SIG-M5 treated with dmso at 0.1 percent for 504 hours (cell line): ENCODE measurements around the gene TTC9C.
"Not testable (repeated sequence)": the region's sequence is repeated elsewhere in the genome, so short reads cannot be mapped to it uniquely, and the experiment has no call there.

ENCODE experiments used
- DNase-seq: peaks from one replicate; lab custom pipeline; 2025; ENCODE audit not compliant: unreplicated experiment; lab: John Stamatoyannopoulos, UW

The TTC9C gene

GRCh38 chr11:62749931-62750330 lies 21.6 kb downstream of the TTC9C start:
- not testable (repeated sequence) for DNase-seq

DNA sequence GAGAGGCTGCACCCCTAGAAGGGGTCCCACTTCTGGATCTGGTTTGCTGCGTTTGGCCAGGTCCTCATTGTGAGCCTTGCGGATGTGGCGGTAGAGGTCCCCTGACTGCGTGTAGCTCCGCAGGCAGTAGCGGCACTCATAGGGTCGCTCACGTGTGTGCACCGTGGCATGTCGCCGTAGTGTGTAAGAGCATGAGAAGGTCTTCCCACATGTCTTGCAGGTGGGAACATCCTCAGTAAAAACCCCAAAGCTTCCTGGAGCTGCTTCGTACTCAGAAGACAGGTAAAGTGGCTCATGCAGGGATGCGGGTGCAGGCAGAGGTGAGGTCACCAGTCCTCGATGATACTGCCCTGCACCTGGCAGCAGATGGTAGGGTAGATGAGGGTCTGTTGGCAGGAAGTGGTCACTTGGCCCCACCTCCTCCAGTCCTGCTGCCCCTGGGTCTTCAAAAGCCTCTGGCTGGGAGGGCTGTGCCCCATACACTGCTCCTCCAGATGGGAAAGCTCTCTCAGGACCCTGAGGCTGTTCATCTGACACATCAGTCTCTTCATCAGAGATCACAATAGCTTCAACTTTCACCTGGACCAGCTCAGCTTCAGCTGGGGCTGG lies 24.0 kb downstream of the TTC9C start:
- DNase-seq, result no peak

GRCh38 chr11:62752994-62753735 lies 24.9 kb downstream of the TTC9C start:
- no peak for DNase-seq

- DNase-seq, result peak; percentile 100
Observed at GRCh38 chr11:62753736-62754603, 25.7 kb downstream of the TTC9C start, which contains the start of gene ZBTB3. Gene ZBTB3, minus strand, starts transcription at chr11:62754160. Its CDS starts 496 bp downstream, at chr11:62753664.

GRCh38 chr11:62755086-62755615 lies 26.9 kb downstream of the TTC9C start:
- DNase-seq, result no peak

- DNase-seq, result no peak
Observed at GRCh38 chr11:62757846-62758788, 29.8 kb downstream of the TTC9C start.

GRCh38 chr11:62760867-62761227 lies 32.6 kb downstream of the TTC9C start:
- DNase-seq, result not testable (repeated sequence)

DNA sequence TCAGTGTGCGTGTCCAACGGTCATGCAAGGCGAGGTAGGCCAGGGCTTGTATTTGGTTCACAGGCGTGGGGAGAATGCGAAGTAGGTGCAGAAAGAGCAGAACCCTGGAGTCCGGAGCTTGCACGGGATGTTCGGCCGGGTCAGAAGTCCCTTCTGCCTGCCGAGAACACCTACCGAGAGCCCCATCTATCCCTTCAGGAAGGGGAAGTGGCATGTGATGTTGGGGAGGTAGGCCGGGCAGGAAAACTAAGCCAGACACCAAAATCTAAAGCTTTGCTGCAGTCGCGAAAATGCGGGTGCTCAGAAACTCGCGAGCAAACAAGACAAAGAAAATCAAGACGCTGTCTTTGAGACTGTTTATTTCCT lies 42.5 kb downstream of the TTC9C start:
- peak; percentile 62 for DNase-seq

GRCh38 chr11:62771144-62772021 lies 43.1 kb downstream of the TTC9C start, which contains the start of gene TAF6L:
Gene TAF6L, plus strand, starts transcription at chr11:62771396. Its CDS starts 4,388 bp downstream, at chr11:62775784.
- DNase-seq, result peak; percentile 94

DNA sequence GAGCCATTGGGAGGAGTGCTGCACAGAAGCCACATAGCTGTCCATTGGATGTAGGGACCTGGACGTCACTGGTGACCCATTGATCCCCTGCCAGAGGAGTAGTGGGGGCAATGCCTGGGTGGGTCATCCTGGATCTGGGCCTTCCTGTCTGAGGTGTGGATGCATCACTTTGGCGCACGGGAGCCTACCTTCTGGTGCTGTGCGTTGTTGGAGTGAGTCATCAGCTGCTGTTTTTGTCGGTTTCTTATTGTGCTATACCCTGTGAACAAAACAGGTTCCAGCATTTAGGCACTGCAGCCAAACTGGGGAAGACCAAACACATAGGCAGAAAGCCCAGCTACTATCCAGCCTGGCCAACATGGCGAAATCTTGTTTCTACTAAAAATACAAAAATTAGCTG lies 46.1 kb downstream of the TTC9C start:
- DNase-seq, result no peak

- DNase-seq, result no peak
Observed at GRCh38 chr11:62775646-62776045, 47.4 kb downstream of the TTC9C start.

DNA sequence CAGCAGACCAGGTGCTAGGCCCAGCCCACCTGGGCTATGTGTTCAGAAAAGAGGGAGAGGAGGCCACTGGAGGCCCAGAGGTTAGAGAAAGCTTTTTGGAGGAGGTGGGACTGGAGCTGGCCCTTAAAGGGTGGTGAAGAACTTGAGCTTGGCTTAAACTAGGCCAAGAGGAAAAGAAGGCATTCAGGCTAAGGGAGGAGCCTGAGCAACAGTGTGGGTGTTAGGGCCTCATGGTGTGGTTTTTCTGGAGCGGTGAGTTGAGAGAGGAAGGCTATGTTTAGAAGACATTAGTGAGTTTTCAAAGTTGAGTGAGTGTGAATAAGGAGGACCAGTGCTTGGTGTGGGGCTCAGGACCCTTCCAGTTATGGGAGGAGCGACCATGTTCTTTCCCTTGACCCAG lies 49.1 kb downstream of the TTC9C start:
- no peak for DNase-seq

DNA sequence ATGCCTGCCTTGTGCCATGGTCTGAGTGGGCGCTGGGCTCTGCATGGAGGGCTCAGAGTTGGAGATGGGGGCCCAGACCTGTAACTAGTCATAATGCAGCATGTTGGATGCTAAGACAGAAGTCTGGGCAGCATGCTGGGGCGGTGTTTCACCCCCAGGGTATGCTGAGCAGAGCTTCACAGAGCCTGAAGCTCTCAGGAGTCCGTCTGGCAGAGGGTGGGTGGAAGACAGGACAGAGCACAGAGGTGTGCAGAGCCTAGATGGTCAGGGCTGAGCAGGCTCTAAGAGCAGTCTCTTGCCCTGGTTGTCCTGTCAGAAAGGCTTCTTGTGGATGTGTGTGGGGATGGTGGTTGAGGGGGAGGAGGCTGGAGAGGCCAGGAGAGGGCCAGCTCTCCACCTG lies 50.2 kb downstream of the TTC9C start:
- no peak for DNase-seq

DNA sequence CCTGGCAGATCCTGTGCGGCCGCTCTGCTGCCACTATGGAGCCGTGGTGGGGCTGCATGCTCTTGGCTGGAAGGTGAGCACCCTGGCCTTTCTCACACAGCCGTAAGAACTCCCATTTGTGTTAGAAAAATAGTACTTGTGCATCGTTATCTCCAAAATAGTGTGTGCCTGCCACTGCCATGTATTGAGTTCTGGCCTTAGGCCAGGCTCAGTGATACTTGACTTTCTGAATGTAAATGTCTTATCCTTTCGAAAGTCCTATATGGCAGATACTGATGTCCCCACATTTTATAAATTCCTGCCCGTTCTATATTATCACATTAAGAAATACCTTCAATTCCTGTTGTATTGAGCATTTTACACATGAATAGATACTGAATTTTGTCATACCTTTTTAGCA lies 54.5 kb downstream of the TTC9C start:
- no peak for DNase-seq

GRCh38 chr11:62786318-62787004 lies 58.2 kb downstream of the TTC9C start:
- DNase-seq, result peak; percentile 76

- DNase-seq, result peak; percentile 96
Observed at GRCh38 chr11:62787005-62787759, 58.9 kb downstream of the TTC9C start, which contains the start of gene TMEM179B. Gene TMEM179B, plus strand, starts transcription at chr11:62787402. Its CDS starts 30 bp downstream, at chr11:62787432.
